Measurements from ENCODE around the gene REG1B. TPM values are rescaled to one million over a fixed set of nuclear protein-coding genes. Genes with fewer than 3 reads are reported as not detected.
"Not testable (repeated sequence)": the region's sequence is repeated elsewhere in the genome, so short reads cannot be mapped to it uniquely, and the experiment has no call there.

REG1B gene
- total RNA-seq, 1 donor from 2014 or later = not detected

DNA sequence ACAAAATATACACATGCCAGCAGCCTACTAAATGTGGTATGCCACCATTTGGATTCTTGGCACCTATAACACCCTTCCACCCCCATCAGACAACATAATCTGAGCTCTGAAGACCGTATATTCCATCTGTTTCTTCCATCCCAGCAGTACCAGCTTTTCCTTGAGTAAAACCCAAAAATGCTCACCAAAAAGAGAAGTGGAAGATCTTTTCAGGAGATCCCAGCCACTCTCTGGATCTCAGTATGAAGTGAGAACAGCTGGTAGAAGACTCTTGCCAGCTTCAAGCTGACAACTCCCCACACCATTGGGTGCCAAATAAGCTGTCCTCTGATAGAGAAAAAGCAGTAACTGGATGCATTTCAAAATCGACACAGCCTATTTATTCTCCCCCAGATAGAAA, 22.6 kb downstream of the REG1B start:
- H3K36me3 ChIP-seq = no peaks in the 10 kb centered on the region
- H3K27ac ChIP-seq = no peak overlapping the region
- Mint-ChIP-seq H3K36me3 (no peaks in the 10 kb centered on the region), H3K27me3 (ENCODE audit: insufficient read depth, low read depth) (peaks cover 2% of the 10 kb centered on the region), H3K9me3 (no peaks in the 10 kb centered on the region), H3K4me1 (no peaks in the 10 kb centered on the region), H3K27ac (no peak overlapping the region), H3K4me3 (no peak overlapping the region)
- H3K4me2 ChIP-seq = no peak overlapping the region
- no peak overlapping the region for H3K9ac ChIP-seq
- no peaks in the 10 kb centered on the region for H3K27me3 ChIP-seq
- DNase-seq (ENCODE audit: low spot score) = no peak
- TF ChIP-seq EZH2 (IDR thresholded peaks at IDR 0.05) (no peak), EZH2phosphoT487 (IDR thresholded peaks at IDR 0.05) (no peak)
- TF ChIP-seq, protein P1, sequence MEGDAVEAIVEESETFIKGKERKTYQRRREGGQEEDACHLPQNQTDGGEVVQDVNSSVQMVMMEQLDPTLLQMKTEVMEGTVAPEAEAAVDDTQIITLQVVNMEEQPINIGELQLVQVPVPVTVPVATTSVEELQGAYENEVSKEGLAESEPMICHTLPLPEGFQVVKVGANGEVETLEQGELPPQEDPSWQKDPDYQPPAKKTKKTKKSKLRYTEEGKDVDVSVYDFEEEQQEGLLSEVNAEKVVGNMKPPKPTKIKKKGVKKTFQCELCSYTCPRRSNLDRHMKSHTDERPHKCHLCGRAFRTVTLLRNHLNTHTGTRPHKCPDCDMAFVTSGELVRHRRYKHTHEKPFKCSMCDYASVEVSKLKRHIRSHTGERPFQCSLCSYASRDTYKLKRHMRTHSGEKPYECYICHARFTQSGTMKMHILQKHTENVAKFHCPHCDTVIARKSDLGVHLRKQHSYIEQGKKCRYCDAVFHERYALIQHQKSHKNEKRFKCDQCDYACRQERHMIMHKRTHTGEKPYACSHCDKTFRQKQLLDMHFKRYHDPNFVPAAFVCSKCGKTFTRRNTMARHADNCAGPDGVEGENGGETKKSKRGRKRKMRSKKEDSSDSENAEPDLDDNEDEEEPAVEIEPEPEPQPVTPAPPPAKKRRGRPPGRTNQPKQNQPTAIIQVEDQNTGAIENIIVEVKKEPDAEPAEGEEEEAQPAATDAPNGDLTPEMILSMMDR (IDR thresholded peaks at IDR 0.05) = no peak
- H2AFZ ChIP-seq (replicated peaks) = no peak overlapping the region
- no peaks in the 10 kb centered on the region for H3F3A ChIP-seq (ENCODE audit: low read depth)
- no peak overlapping the region for H3K4me3 ChIP-seq
- H4K20me1 ChIP-seq (ENCODE audit: low read depth) = no peaks in the 10 kb centered on the region
- H3K79me2 ChIP-seq (ENCODE audit: low read depth) = no peaks in the 10 kb centered on the region
- no peaks in the 10 kb centered on the region for H3K4me1 ChIP-seq
- no peaks in the 10 kb centered on the region for H3K9me3 ChIP-seq (ENCODE audit: low read depth)

DNA sequence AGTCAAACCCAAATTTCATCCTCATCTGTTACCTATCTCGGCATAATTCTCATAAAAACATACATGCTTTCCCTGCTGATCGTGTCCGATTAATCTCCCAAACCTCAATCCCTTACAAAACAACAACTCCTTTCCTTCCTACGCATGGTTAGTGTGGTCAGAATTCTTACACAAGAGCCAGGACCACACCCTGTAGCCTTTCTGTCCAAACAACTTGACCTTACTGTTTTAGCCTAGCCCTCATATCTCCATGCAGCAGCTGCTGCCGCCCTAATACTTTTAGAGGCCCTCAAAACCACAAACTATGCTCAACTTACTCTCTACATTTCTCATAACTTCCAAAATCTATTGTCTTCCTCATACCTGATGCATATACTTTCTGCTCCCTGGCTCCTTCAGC, 33.0 kb downstream of the REG1B start:
- not testable (repeated sequence) for H3K4me3 ChIP-seq; H4K20me1 ChIP-seq (ENCODE audit: low read depth); H3K4me2 ChIP-seq; H3K4me3 Mint-ChIP-seq; H3K79me2 ChIP-seq (ENCODE audit: low read depth); H3K27ac ChIP-seq; H3K4me1 Mint-ChIP-seq; H3F3A ChIP-seq (ENCODE audit: low read depth); H3K27me3 ChIP-seq; H2AFZ ChIP-seq (replicated peaks); H3K9me3 ChIP-seq (ENCODE audit: low read depth); H3K36me3 ChIP-seq; H3K27me3 Mint-ChIP-seq (ENCODE audit: insufficient read depth, low read depth); H3K27ac Mint-ChIP-seq; H3K4me1 ChIP-seq; H3K36me3 Mint-ChIP-seq; DNase-seq (ENCODE audit: low spot score); H3K9ac ChIP-seq; H3K9me3 Mint-ChIP-seq

DNA sequence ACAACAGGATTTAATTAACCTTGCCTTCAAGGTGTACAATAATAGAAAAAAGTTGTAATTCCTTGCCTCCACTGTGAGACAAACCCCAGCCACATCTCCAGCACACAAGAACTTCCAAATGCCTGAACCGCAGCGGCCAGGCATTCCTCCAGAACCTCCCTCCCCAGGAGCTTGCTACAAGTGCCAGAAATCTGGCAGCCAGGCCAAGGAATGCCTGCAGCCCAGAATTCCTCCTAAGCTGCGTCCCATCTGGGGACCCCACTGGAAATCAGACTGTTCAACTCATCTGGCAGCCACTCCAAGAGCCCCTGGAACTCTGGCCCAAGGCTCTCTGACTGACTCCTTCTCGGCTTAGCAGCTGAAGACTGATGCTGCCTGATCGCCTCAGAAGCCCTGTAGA, 34.3 kb downstream of the REG1B start:
- H3K27me3 Mint-ChIP-seq (ENCODE audit: insufficient read depth, low read depth); H3K9me3 ChIP-seq (ENCODE audit: low read depth); H3K27ac Mint-ChIP-seq; H3K36me3 ChIP-seq; H2AFZ ChIP-seq (replicated peaks); DNase-seq (ENCODE audit: low spot score); H4K20me1 ChIP-seq (ENCODE audit: low read depth); H3K4me1 ChIP-seq; H3F3A ChIP-seq (ENCODE audit: low read depth); H3K9ac ChIP-seq; H3K4me1 Mint-ChIP-seq; H3K9me3 Mint-ChIP-seq; H3K4me3 Mint-ChIP-seq; H3K4me2 ChIP-seq; H3K27me3 ChIP-seq; H3K27ac ChIP-seq; H3K4me3 ChIP-seq; H3K79me2 ChIP-seq (ENCODE audit: low read depth); H3K36me3 Mint-ChIP-seq: not testable (repeated sequence)

DNA sequence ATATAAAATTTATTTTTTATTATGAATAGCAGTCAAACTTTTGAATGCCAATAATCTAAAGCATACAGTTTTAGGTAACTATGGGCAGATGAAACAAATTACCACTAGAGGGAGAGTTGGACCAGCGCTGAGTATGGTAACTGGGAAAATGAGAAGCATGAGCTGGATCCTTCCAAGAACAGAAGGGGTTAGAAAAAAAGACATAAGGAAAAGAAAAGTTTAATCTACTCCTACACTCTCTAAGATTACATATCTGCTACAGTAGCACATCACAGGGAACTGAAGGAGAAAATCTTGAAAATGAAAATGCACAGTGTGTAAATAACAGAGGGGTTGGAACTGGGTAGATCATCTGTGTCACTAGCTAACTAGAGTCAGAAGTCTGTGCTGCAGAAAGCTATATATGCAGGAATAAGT, 46.8 kb downstream of the REG1B start:
- H3K27me3 ChIP-seq = no peaks in the 10 kb centered on the region
- Mint-ChIP-seq H3K27me3 (ENCODE audit: insufficient read depth, low read depth) (no peaks in the 10 kb centered on the region), H3K4me1 (peaks cover 9% of the 10 kb centered on the region), H3K4me3 (no peak overlapping the region), H3K27ac (no peak overlapping the region), H3K9me3 (no peaks in the 10 kb centered on the region), H3K36me3 (no peaks in the 10 kb centered on the region)
- H2AFZ ChIP-seq (replicated peaks) = peak overlapping the region; percentile 63
- H3K79me2 ChIP-seq (ENCODE audit: low read depth) = no peaks in the 10 kb centered on the region
- no peak overlapping the region for H3K4me3 ChIP-seq
- no peaks in the 10 kb centered on the region for H3K4me1 ChIP-seq
- no peak overlapping the region for H3K9ac ChIP-seq
- peak; percentile 50 for DNase-seq (ENCODE audit: low spot score)
- no peaks in the 10 kb centered on the region for H3K9me3 ChIP-seq (ENCODE audit: low read depth)
- H4K20me1 ChIP-seq (ENCODE audit: low read depth) = no peaks in the 10 kb centered on the region
- H3K36me3 ChIP-seq = no peaks in the 10 kb centered on the region
- TF ChIP-seq, protein P1 (IDR thresholded peaks at IDR 0.05) = peak; percentile 84
- TF ChIP-seq EZH2phosphoT487 (IDR thresholded peaks at IDR 0.05) = no peak
- H3K4me2 ChIP-seq = no peak overlapping the region
- no peaks in the 10 kb centered on the region for H3F3A ChIP-seq (ENCODE audit: low read depth)
- no peak overlapping the region for H3K27ac ChIP-seq
